ENCODE measurements around the gene PCDHB9. TPM values are rescaled to one million over a fixed set of nuclear protein-coding genes. Genes with fewer than 3 reads are reported as not detected.
"Not testable (repeated sequence)": the region's sequence is repeated elsewhere in the genome, so short reads cannot be mapped to it uniquely, and the experiment has no call there.

Gene PCDHB9
- total RNA-seq, 1 experiment from 2014 or later: 0.07 TPM

- H3K36me3 ChIP-seq (ENCODE audit: control insufficient read depth in 1 of 2, insufficient read depth in 2 of 2, low read length in 2 of 2); H2AFZ ChIP-seq (ENCODE audit: low read depth, low read length, poor library complexity, severe bottlenecking); H3K9ac ChIP-seq (ENCODE audit: low read length); POLR2A ChIA-PET; H4K20me1 ChIP-seq (ENCODE audit: insufficient read depth); H3K79me2 ChIP-seq (ENCODE audit: insufficient read depth, low read length); intact Hi-C loops (cut with micrococcal nuclease); ATAC-seq; CTCF ChIA-PET; H3K9me2 ChIP-seq (ENCODE audit: insufficient read depth); H3K4me3 ChIP-seq (replicated peaks in 1 of 2; ENCODE audit: low read depth in 1 of 2, low read length in 2 of 2); H3K27ac ChIP-seq (ENCODE audit: low read depth, low read length); BruUV-seq (replicated peaks); H3K27me3 ChIP-seq (ENCODE audit: insufficient read depth, low read length); DNase-seq (ENCODE audit: low read depth, low spot score); RAD21 ChIA-PET (ENCODE audit: low non-redundant PET in 1 of 2, low total read pairs in 2 of 2, uncharacterized antibody in 2 of 2, unreplicated experiment in 2 of 2); H3K4me1 ChIP-seq (ENCODE audit: control insufficient read depth in 1 of 2, insufficient read depth in 2 of 2, low read length in 2 of 2); H3K4me2 ChIP-seq (ENCODE audit: low read length): not testable (repeated sequence)
- H3K9me3 ChIP-seq (ENCODE audit: control insufficient read depth in 1 of 2, insufficient read depth in 1 of 2, low read depth in 1 of 2, low read length in 2 of 2): peaks cover 0 to 10% of the 10 kb centered on the region in 2 experiments; a peak in 2 of 4 replicates
Measured at GRCh38 chr5:141179876-141180275, 7.1 kb upstream of the PCDHB9 start.

- no peaks in the 10 kb centered on the region for H3K79me2 ChIP-seq (ENCODE audit: insufficient read depth, low read length)
- H3K4me1 ChIP-seq (ENCODE audit: control insufficient read depth in 1 of 2, insufficient read depth in 2 of 2, low read length in 2 of 2): no peaks in the 10 kb centered on the region
- ChIA-PET CTCF (no interaction called here), RAD21 (ENCODE audit: low non-redundant PET in 1 of 2, low total read pairs in 2 of 2, uncharacterized antibody in 2 of 2, unreplicated experiment in 2 of 2) (no interaction called here), POLR2A (no interaction called here)
- no peak overlapping the region for H3K9ac ChIP-seq (ENCODE audit: low read length)
- DNase-seq (ENCODE audit: low read depth, low spot score) (no peak), ATAC-seq (no peak)
- H3K4me2 ChIP-seq (ENCODE audit: low read length): no peak overlapping the region
- H3K27me3 ChIP-seq (ENCODE audit: insufficient read depth, low read length): no peaks in the 10 kb centered on the region
- H3K36me3 ChIP-seq (ENCODE audit: control insufficient read depth in 1 of 2, insufficient read depth in 2 of 2, low read length in 2 of 2): no peaks in the 10 kb centered on the region
- H3K4me3 ChIP-seq (replicated peaks in 1 of 2; ENCODE audit: low read depth in 1 of 2, low read length in 2 of 2): no peak overlapping the region
- no TSS peak for BruUV-seq (replicated peaks)
- TF ChIP-seq SRF (IDR thresholded peaks at IDR 0.05; ENCODE audit: low read depth) (no peak), CEBPB (IDR thresholded peaks at IDR 0.05; ENCODE audit: low read depth) (no peak), POLR2AphosphoS5 (IDR thresholded peaks at IDR 0.05; ENCODE audit: low read depth, low read length) (no peak), ZNF274 (IDR thresholded peaks at IDR 0.05; ENCODE audit: low read depth, low read length) (no peak), JUND (IDR thresholded peaks at IDR 0.05) (no peak), EGR1 (IDR thresholded peaks at IDR 0.05; ENCODE audit: low read depth) (no peak), SP1 (IDR thresholded peaks at IDR 0.05; ENCODE audit: low read depth) (no peak), ELF1 (IDR thresholded peaks at IDR 0.05; ENCODE audit: borderline replicate concordance, low read depth) (no peak), TCF7L2 (IDR thresholded peaks at IDR 0.05; ENCODE audit: borderline replicate concordance, extremely low read depth, insufficient read depth, insufficient read length) (no peak), CBX3 (IDR thresholded peaks at IDR 0.05; ENCODE audit: low read depth) (no peak), POLR2A (IDR thresholded peaks at IDR 0.05; ENCODE audit: borderline replicate concordance, extremely low read depth, insufficient read depth, insufficient read length) (no peak), CTCF (IDR thresholded peaks at IDR 0.05 in 2 of 3, conservative IDR thresholded peaks at IDR 0.05 in 1 of 3; ENCODE audit: borderline replicate concordance in 1 of 3, insufficient read depth in 1 of 3, low read depth in 2 of 3, low read length in 2 of 3) (no peak), MAX (IDR thresholded peaks at IDR 0.05) (no peak), FOSL1 (IDR thresholded peaks at IDR 0.05; ENCODE audit: low read depth) (no peak)
- no peak overlapping the region for H3K27ac ChIP-seq (ENCODE audit: low read depth, low read length)
- peaks cover 0 to 10% of the 10 kb centered on the region in 2 experiments; a peak in 2 of 4 replicates for H3K9me3 ChIP-seq (ENCODE audit: control insufficient read depth in 1 of 2, insufficient read depth in 1 of 2, low read depth in 1 of 2, low read length in 2 of 2)
- no peaks in the 10 kb centered on the region for H4K20me1 ChIP-seq (ENCODE audit: insufficient read depth)
- H3K9me2 ChIP-seq (ENCODE audit: insufficient read depth): no peaks in the 10 kb centered on the region
- intact Hi-C loops (cut with micrococcal nuclease): no loop called here
- no peak overlapping the region for H2AFZ ChIP-seq (ENCODE audit: low read depth, low read length, poor library complexity, severe bottlenecking)
Measured at GRCh38 chr5:141180313-141180712, 6.6 kb upstream of the PCDHB9 start.
